GM21423 (cell line): Measurements from ENCODE around the gene RCBTB2.

ENCODE experiments used
- ATAC-seq: cut with Tn5 transposase; IDR thresholded peaks from one replicate; pipeline ENCODE4 v1.9.1; 2021; ENCODE audit warnings: mild to moderate bottlenecking, moderate library complexity; ENCODE audit not compliant: unreplicated experiment

Gene RCBTB2

DNA sequence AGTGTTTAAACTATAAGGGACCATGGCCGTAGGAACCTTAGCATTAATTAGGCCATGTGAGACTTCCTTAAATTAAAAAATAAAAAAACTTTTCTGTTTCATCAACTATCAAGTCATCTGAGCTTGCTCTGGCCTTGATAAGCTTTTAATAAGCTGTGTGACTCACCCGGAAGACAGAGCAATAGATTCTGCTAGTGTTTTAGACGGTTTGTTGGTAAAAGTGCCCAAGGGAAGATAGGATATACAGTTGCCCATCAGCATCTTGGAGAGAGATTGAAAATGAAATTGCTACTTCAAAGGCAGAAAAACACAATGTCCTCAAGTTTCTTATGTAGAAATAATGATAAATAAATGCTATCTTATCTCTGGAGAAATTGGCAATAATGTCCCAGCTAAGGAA lies 31.2 kb upstream of the RCBTB2 start:
- ATAC-seq, result no peak

DNA sequence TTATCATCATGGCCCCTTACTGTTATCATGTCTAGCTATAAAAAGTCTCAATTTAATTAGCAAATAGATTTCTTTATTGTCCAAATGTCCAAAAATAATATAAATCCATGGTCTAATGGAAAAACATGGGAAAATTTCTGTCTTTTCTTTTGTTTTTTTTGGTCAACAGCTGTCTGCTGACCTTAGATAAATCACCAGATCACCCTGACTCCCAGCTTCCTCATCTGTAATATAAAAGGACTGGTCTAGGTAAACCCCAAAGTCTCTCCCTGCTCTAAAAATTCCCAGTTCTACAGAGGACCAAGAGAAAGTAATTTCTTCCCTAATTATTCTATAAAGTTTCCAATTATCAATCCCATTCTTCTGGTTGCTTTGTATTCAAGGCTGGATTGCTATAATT lies 30.7 kb upstream of the RCBTB2 start:
- ATAC-seq, result no peak

DNA sequence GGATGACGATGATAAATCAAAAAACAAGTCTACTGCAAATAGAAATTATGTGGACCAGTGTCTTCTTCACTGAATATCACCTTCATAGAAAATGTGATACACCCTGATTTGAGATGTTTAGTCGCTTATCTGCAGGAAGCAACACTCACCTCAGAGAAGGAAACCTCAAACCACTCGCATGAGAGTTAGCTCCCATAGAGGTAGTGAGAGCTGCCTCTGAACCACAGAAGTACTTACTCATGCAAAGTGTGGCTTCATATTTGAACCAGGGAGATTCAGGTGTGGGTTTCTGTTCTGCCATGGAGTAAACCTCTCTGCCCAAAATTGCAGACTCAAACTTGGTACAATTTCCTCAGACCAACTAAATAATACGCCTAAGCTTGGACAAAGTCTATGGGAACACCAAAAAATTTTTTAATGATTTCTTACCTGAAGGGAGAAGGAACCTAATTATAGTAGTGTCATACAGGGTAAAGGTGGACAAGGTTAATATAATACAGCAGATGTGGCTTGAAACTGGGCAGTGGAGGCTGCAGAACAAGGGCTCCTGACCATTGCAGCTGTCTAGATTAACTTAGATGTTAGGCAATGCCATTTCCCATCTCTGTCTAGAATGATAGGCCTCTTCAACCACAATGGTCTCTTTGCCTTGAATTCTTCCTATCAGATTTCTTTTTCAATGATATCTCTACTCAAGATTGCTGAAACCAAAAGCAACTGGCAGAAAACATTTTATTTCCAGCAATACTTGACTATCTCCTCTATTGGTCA lies 29.6 kb upstream of the RCBTB2 start:
- peak; percentile 98 for ATAC-seq

DNA sequence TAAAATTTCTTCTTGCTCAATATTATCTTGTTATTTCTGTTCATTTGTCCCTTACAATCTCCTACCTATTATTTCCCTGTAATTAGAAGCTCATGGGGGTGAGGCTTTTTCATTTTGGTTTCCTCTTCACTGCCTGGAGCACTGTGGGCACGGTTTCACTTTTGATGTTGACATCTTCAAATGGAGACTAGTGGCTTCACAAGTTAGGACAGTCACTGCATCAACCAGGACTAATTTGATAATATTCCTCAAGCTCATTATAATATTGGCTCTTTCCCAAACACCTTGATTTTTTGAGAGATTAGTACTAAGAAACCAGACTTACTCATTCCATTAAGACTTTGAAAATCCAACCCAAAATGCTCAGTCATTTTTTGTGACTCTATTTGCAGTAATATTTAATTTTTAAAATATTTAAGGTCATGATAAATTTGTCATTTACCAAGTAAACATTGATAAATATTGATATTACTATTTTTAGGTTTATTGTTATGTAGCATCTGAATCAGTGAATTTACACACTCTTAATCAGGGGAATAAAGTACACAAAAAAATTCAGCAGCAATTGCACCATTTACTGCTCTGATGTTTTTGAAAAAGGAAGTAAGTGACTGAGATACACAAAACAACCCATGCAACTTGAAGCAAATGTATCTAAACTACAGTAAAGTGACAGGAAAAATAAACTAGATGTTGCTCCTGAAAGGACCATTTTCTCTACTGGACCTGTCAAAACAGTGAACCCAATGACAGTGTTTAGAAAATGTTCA lies 28.8 kb upstream of the RCBTB2 start:
- ATAC-seq, result peak; percentile 24

DNA sequence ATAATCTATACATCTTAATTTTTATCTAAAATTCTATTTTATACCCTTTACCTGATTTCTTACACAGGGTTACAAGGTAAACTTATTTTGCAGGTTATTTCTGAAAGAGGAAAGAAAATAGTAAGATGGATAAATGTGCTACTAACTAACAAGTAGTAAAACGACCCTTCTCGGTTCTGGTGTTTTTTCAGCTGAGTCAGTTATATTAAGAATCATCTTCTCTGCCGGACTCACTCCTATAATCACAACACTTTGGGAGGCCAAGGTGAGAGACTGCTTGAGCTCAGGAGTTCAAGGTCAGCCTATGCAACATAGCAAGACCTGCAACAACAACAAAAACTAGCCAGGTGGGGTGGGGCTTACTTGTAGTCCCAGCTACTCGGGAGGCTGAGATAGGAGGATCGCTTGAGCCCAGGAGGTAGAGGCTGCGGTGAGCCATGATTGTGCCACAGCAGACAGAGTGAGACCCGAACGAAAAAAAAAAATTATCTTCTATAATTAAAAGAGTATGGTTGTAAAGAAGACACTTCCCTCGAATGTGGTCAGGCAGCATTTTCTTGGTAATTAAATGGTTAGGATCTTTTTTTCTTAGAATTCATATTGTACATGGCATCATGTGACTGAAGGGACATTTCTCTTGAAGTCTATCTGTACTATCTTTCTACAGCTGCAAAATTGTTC lies 27.9 kb upstream of the RCBTB2 start:
- no peak for ATAC-seq

DNA sequence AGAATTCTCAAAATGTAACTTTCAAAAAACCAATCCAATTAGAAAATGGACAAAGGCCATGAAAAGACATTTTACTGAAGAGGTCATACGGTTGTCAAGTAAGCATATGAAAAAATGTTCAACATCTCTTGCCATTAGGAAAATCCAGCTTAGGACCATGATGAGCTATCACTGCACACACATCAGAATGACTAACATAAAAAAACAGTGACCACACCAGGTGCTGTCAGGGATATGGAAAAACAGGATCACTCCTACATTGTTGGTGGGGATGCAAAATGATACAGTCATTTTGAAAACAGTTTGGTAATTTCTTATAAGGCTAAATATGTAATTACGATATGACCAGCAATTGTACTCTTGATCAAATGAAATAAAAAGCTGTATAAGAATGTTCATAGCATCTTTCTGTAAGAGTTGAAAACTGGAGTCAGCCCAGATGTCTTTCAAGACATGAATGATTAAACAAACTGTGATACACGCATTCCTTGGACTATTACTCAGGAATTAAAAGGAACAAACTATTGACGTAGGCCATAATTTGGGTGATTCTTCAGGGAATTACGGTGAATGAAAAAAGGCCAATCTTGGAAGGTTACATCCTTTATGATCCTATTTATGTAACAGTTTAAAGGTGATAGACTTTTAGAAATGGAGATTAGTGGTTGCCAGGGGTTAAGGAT lies 26.9 kb upstream of the RCBTB2 start:
- ATAC-seq, result no peak

DNA sequence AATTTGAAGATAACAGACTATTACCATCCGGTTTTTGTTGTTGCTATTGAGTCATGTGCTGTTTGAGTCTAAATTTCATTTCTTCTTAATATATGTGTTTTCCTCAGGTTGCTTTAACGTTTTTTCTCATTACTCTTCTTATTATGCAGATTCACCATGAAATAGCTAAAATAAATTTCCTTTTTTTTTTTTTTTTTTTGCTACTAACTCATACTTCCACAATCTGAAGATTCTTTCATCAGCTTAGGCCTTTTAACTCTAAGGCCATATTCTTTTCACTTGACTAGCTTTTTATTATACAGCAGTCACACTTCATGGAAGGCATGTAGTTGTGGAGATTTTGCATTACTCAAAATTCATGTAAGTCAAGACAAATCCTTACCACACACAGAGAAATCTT lies 23.9 kb upstream of the RCBTB2 start:
- ATAC-seq, result no peak

DNA sequence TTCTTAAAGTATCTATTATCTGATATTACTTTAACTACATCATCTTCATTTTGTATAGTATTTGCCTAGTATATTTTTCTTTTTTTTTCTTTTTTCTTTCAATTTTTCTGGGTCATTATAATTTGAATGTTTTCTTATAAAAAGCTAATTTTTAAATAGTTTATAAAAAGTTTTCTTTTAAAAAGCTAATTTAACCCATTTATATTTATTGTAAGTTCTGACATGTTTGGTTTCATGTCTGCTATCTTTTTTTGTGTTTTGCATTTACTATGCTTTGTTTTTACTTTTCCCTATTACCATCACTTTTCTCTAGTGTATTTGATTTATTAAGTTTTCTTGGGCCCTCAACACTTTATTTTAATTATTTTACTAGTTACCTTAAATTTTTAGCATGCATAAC lies 22.6 kb upstream of the RCBTB2 start:
- no peak for ATAC-seq

DNA sequence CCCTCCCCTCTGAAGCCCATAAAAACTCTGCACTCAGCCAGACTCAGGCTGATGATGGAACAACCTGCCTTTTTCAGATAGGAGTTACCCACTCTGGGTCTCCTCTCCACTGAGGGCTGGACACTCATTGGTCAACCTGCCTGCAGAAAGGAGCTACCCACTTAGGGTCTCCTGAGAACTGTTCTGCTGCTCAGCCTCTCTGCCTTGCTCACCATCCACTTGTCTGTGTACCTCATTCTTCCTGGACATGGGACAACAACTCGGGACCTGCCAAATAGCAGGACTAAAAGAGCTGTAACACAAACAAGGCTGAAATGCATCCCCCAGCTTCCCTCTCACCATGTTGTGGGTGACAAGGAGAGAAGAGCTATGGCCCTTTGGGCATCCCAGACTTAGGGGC lies 18.4 kb upstream of the RCBTB2 start:
- no peak for ATAC-seq

DNA sequence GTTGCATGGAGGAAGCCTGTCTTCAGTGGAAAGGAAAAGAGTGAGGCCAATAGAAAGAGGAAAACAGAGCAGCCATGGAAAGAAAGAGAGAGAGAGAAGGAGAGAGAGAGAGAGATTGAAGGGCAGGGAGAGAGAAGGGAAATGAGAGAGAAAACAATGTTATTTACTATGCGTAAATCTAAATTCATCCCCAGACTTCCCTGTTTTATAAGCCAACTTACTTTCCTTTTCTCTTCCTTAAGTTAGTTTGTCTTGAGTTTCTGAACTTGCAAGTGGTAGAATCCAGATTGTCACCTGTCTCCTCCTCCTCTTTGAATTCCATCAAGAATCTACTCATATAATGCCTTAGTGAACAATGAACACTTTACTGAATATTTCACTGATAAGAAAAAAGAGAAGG lies 16.8 kb upstream of the RCBTB2 start:
- ATAC-seq, result no peak

DNA sequence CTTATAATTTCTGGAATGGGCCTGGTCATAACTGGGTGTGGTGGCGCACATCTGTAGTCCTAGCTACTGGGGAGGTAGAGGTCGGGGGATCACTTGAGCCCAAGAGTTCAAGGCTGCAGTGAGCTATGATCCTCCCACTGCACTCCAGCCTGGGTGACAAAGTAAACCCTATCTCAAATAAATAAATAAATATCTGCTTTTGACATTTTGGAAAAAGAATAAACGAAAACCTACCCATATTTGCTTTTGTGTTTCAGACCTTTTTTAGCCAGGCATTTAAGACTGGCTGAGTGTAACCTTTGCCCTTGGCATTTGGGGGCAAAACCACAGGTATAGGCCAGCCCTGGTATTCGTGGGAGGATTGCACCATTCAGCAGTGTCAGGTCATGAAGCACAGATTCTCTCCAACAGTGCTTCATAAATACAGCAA lies 14.8 kb upstream of the RCBTB2 start:
- no peak for ATAC-seq

DNA sequence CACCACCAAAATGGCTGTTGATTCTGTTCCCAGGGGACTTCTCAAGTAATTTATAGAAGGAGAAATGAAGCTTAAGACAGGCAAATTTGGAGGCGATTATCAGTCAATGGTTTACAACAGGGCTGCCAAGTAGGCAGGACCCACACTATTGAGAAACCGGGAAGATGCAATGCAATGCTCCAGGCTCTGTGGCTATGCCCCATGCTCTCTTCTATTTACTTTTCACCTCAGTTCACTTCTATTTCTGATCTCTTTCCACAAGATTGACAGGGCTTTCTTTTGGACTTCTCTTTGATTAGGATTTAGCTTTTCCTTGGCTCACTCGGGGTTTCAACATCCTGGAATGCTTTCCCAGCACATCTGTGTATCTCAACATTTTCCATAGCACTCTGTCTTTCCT lies 12.7 kb upstream of the RCBTB2 start:
- ATAC-seq, result no peak

DNA sequence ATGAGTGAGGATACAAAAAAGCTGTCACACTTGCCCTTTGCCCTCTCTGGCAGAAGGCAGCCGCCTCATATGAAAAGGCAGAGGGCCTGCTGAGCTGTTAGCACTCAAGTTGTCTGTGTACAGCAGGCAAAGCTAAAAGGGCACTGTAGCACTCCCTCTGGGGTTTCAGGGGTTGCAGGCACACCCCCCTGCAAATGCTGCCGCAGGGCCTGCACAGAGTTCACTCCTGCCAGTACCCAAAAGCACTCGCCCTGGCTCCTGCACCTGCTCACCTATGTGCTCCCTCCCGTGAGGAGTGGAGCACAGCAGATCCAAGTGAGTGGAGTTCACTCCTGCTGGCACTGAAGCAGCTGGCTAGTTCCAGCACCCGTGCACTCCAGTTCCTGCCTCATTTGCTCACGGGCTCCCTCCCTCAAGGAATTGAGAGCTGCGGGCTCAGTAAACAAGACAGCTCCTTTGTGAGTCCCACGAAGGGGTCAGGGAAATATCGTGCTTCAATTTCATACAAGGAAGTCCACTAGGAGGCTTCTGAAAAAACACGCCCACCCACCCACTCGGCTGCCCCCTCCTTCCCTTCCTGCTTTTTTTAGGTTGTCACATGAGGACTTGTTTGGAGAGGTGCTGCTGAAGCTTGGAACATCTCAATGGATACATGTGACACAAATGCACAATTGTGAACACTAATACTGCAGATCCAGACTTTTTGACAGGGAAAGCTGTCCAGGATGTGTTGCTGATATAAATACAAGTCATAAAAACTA lies 9.9 kb upstream of the RCBTB2 start:
- ATAC-seq, result peak; percentile 51

DNA sequence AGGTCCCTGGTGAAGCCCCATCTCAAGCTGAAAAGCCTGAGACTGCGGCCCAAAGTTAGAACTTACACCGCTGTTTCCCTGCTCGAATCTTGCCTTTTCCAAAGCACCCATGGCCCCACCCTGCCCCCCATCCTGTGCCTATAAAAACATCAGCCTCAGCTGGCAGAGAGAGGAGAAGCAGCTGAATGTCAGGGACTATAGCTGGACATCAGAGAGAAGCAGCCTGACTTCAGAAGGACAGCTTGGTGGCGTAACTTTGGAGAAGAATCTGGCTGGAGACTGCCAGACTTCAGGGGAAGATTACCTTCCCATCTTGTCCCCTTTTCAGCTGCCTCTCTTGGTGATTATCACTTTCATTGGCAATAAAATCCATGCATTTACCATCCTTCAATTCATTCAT lies 9.3 kb upstream of the RCBTB2 start:
- no peak for ATAC-seq

DNA sequence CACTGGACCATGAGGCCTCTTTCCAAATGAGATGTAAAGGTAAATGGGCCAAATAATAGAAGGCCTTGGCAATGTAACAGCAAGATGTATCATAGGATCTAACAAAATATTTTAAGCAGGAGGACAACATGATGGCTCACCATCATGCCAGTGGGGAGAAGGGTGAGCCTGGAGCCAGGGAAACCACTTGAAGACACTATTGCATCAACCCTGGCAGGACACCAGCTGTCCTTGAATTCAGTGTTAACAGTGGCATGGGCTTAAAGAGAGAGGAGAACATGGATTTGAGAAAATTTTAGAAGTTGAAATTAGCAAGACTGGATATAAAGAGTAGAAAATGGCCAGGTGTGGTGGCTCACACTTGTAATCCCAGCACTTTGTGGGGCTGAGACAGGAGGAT lies 6.7 kb upstream of the RCBTB2 start:
- no peak for ATAC-seq

DNA sequence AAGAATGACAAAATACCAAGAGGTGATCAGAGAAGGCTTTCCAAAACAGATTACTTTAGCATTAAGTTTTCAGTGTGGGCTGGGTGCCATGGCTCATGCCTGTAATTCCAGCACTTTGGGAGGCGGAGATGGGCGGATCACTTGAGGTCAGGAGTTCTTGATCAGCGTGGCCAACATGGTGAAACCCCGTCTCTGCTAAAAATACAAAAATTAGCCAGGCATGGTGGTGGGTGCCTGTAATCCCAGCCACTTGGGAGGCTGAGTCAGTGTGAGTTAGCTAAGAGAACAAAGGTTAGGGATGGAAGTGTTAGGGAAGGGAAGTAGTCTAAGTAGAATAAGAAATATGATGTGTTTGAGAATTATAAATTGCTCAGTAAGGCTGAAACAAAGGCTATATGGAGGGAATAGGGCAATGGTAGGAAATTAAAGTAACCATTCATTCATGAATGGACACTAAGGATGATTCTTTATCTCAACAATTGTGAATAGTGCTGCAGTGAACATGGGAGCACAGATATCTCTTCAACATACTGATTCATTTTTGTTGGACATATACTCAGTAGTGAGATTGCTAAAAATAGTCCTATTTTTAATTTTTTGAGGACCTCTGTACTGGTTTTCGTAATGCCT lies 3.9 kb upstream of the RCBTB2 start:
- ATAC-seq, result no peak

DNA sequence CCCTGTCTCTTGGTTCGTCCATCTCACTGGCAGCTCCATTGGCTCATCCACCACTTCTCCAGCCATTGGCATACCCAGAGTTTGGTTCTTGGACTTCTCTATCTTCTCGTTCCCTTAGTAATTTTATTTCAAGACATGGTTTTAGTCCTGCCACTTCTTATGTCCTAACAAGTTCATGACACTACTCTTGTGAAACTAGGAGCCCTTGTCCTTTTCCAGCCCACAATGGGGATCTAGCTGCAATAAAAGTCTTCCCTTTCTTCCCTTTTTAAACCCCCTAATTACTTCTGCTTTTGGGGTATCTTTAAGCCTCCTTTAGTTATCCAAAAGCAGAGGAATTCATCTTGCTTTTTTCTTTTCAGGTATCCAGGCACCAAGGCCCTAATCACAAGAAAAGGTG lies 2.9 kb upstream of the RCBTB2 start:
- no peak for ATAC-seq

DNA sequence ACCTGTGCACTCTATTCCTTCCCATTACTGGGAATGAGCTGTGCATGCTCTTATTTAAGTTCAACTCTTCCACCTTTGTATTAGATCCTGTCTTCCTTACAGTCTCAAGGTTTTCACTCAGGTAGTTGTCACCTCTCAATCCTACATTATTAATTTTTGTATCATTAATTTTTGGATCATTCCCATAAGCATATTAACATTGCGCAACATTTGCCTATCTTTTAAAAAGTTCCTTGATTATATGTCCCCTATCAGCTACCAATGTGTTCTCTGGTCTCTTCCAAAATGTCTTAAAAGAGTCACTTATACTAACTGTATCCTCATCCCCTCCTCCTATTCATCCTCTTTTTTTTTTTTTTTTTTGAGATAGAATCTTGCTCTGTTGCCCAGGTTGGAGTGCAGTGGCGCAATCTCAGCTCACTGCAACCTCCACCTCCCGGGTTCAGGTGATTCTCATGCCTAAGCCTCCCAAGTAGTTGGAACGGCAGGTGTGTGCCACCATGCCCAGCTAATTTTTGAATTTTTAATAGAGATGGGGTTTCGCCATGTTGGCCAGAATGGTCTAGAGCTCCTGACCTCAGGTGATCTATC lies 2.1 kb upstream of the RCBTB2 start:
- no peak for ATAC-seq

DNA sequence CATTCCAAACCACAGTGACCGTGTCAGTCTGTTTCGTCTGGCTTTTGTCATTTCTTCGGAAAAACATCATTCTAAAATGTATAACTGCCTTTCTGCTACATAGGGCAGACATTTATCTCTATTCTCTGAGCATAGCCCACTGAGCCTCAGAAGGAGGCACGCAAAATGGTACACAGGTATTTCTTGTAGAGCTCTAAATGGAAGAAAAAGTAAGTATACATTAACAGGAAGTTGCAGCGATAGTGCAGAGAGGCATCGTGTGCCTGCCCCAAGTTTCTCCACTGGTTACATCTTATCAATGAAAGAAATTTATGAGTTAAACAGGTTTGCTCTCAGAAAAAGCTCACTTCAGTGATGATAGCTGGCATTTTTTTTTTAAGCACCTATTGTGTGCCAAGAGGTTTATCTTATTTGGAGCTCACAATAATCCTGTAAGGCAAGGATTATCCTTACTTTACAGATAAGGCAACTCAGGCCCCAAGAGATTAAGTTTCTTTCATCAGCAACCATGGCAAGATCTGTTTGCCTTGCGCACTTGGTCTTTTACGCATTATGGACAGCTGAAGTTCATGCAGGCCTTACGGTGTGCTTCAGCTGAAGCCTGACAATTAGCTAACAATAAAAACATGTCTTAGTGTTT lies 1.2 kb upstream of the RCBTB2 start:
- no peak for ATAC-seq

DNA sequence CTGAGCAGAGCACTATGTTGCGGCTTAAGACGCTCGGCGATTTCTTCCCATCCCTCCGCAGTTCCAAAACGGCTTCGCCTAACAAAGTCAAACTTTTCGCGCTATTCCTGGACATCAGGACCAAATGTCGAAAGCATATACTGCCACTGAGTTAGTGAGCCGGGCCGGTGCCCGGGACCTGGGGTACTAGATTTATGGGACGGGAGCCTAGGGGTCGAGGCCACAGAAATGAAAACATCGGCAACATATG lies 699 bp downstream of the RCBTB2 start:
- no peak for ATAC-seq
